Measurements from ENCODE around the gene PLXNB3.
"Not testable (repeated sequence)": the region's sequence is repeated elsewhere in the genome, so short reads cannot be mapped to it uniquely, and the experiment has no call there.

PLXNB3 gene

GRCh38 chrX:153740631-153741222 lies 23.3 kb upstream of the PLXNB3 start:
- no peak overlapping the region for H3K4me3 ChIP-seq (IDR thresholded peaks at IDR 0.05; ENCODE audit: insufficient read depth, low read depth, low read length)
- no peak for TF ChIP-seq CTCF (conservative IDR thresholded peaks at IDR 0.05; ENCODE audit: low read depth, low read length)
- H3K79me2 ChIP-seq (ENCODE audit: insufficient read depth, low read depth) = no peaks in the 10 kb centered on the region
- no peak overlapping the region for H3K27ac ChIP-seq
- no peak overlapping the region for H3K4me2 ChIP-seq
- no peaks in the 10 kb centered on the region for H3K4me1 ChIP-seq (ENCODE audit: low read depth, poor library complexity, severe bottlenecking)
- H2AFZ ChIP-seq (ENCODE audit: low read depth) = no peak overlapping the region
- H4K20me1 ChIP-seq (ENCODE audit: insufficient read depth) = no peaks in the 10 kb centered on the region
- no peak overlapping the region for H3K9ac ChIP-seq
- H3K36me3 ChIP-seq (ENCODE audit: insufficient read depth) = no peaks in the 10 kb centered on the region
- no peaks in the 10 kb centered on the region for H3K27me3 ChIP-seq (ENCODE audit: insufficient read depth, low read depth)

- H4K20me1 ChIP-seq (ENCODE audit: insufficient read depth) = no peaks in the 10 kb centered on the region
- no peaks in the 10 kb centered on the region for H3K36me3 ChIP-seq (ENCODE audit: insufficient read depth)
- no peak overlapping the region for H3K4me2 ChIP-seq
- H3K27ac ChIP-seq = no peak overlapping the region
- no peak overlapping the region for H3K9ac ChIP-seq
- H2AFZ ChIP-seq (ENCODE audit: low read depth) = no peak overlapping the region
- H3K4me1 ChIP-seq (ENCODE audit: low read depth, poor library complexity, severe bottlenecking) = no peaks in the 10 kb centered on the region
- TF ChIP-seq CTCF (conservative IDR thresholded peaks at IDR 0.05; ENCODE audit: low read depth, low read length) = no peak
- H3K27me3 ChIP-seq (ENCODE audit: insufficient read depth, low read depth) = no peaks in the 10 kb centered on the region
- H3K4me3 ChIP-seq (IDR thresholded peaks at IDR 0.05; ENCODE audit: insufficient read depth, low read depth, low read length) = no peak overlapping the region
- no peaks in the 10 kb centered on the region for H3K79me2 ChIP-seq (ENCODE audit: insufficient read depth, low read depth)
Observed at GRCh38 chrX:153741446-153741845, 22.6 kb upstream of the PLXNB3 start.

- H3K27me3 ChIP-seq (ENCODE audit: insufficient read depth, low read depth); H3K9ac ChIP-seq; H3K36me3 ChIP-seq (ENCODE audit: insufficient read depth); H3K79me2 ChIP-seq (ENCODE audit: insufficient read depth, low read depth); H2AFZ ChIP-seq (ENCODE audit: low read depth); H3K27ac ChIP-seq; H3K4me3 ChIP-seq (IDR thresholded peaks at IDR 0.05; ENCODE audit: insufficient read depth, low read depth, low read length); H3K4me2 ChIP-seq; H3K4me1 ChIP-seq (ENCODE audit: low read depth, poor library complexity, severe bottlenecking); H4K20me1 ChIP-seq (ENCODE audit: insufficient read depth): not testable (repeated sequence)
Observed at GRCh38 chrX:153742111-153742510, 21.9 kb upstream of the PLXNB3 start.

- H4K20me1 ChIP-seq (ENCODE audit: insufficient read depth); H3K4me1 ChIP-seq (ENCODE audit: low read depth, poor library complexity, severe bottlenecking); H3K27me3 ChIP-seq (ENCODE audit: insufficient read depth, low read depth); H3K9ac ChIP-seq; H3K27ac ChIP-seq; H3K36me3 ChIP-seq (ENCODE audit: insufficient read depth); H3K4me3 ChIP-seq (IDR thresholded peaks at IDR 0.05; ENCODE audit: insufficient read depth, low read depth, low read length); H2AFZ ChIP-seq (ENCODE audit: low read depth); H3K79me2 ChIP-seq (ENCODE audit: insufficient read depth, low read depth); H3K4me2 ChIP-seq: not testable (repeated sequence)
Observed at GRCh38 chrX:153742796-153743467, 21.1 kb upstream of the PLXNB3 start.

GRCh38 chrX:153743468-153744209 lies 20.4 kb upstream of the PLXNB3 start:
- not testable (repeated sequence) for H3K27me3 ChIP-seq (ENCODE audit: insufficient read depth, low read depth); H3K4me2 ChIP-seq; H2AFZ ChIP-seq (ENCODE audit: low read depth); H3K4me1 ChIP-seq (ENCODE audit: low read depth, poor library complexity, severe bottlenecking); H3K4me3 ChIP-seq (IDR thresholded peaks at IDR 0.05; ENCODE audit: insufficient read depth, low read depth, low read length); H3K9ac ChIP-seq; H4K20me1 ChIP-seq (ENCODE audit: insufficient read depth); H3K79me2 ChIP-seq (ENCODE audit: insufficient read depth, low read depth); H3K36me3 ChIP-seq (ENCODE audit: insufficient read depth); H3K27ac ChIP-seq
